ENCODE results near the gene GRIK1. TPM values are rescaled to one million over a fixed set of nuclear protein-coding genes. Genes with fewer than 3 reads are reported as not detected.

The GRIK1 gene
- total RNA-seq, 1 donor from 2014 or later: not detected

DNA sequence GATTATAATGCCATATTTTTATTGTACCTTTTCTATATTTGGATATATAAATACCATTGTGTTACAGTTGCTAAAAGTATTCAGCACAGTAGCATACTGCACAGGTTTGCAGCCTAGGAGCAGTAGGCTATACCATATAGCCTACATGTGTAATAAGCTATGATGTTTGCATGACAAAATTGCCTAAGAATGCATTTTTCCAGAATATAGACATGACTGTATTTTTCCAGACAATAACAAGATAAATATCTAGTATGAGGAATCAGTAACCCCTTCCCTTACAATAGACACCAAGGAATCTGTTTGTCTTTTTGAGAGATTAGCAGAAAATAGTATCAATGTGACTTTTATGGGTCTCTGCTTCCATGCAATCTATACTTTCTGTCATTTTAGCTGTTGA, 228.6 kb downstream of the GRIK1 start:
- TF ChIP-seq, protein P1, sequence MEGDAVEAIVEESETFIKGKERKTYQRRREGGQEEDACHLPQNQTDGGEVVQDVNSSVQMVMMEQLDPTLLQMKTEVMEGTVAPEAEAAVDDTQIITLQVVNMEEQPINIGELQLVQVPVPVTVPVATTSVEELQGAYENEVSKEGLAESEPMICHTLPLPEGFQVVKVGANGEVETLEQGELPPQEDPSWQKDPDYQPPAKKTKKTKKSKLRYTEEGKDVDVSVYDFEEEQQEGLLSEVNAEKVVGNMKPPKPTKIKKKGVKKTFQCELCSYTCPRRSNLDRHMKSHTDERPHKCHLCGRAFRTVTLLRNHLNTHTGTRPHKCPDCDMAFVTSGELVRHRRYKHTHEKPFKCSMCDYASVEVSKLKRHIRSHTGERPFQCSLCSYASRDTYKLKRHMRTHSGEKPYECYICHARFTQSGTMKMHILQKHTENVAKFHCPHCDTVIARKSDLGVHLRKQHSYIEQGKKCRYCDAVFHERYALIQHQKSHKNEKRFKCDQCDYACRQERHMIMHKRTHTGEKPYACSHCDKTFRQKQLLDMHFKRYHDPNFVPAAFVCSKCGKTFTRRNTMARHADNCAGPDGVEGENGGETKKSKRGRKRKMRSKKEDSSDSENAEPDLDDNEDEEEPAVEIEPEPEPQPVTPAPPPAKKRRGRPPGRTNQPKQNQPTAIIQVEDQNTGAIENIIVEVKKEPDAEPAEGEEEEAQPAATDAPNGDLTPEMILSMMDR (conservative IDR thresholded peaks at IDR 0.05; ENCODE audit: low read depth, low read length): no peak
- H3K4me3 ChIP-seq (ENCODE audit: low read depth, low read length): no peak overlapping the region
- DNase-seq (ENCODE audit: low read depth): no peak

DNA sequence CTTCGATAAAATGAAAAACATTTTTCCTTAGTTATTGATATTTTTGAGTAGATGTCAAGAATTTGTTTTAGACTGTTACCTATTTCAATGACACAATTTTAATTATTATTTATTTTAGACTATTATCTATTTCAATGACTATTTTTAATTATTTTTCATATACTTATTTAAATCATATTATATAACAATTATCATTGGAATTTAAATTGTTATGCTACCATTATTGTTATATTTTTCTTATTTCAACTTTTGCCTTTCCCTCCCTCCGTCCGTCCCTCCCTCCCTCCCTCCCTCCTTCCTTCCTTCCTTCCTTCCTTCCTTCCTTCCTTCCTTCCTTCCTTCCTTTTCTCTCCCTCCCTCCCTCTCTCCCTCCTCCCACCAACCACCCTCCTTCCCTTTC, 229.3 kb downstream of the GRIK1 start:
- DNase-seq (ENCODE audit: low read depth): no peak
- TF ChIP-seq, protein P1 (conservative IDR thresholded peaks at IDR 0.05; ENCODE audit: low read depth, low read length): no peak
- H3K4me3 ChIP-seq (ENCODE audit: low read depth, low read length): no peak overlapping the region

DNA sequence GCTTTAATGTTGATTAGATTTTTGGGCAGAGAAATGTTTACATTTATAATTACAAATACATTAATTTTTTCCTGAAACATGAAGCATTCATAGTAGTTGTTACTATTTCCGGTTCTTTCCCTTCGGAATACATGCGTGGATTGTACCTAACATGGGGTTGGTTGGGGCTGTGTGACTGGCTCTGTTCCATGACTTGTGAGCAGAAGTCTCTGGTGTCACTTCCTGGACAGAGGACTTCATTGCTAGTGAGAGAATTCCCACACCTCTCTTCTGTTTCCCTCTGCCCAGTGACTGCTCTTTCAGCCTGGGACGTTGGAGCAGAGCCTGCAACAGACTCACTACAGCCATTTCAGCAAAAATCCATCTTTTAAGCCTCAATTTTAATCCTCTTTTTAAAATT, 231.4 kb downstream of the GRIK1 start:
- H3K4me3 ChIP-seq (ENCODE audit: low read depth, low read length): no peak overlapping the region
- TF ChIP-seq, protein P1 (conservative IDR thresholded peaks at IDR 0.05; ENCODE audit: low read depth, low read length): no peak
- no peak for DNase-seq (ENCODE audit: low read depth)

DNA sequence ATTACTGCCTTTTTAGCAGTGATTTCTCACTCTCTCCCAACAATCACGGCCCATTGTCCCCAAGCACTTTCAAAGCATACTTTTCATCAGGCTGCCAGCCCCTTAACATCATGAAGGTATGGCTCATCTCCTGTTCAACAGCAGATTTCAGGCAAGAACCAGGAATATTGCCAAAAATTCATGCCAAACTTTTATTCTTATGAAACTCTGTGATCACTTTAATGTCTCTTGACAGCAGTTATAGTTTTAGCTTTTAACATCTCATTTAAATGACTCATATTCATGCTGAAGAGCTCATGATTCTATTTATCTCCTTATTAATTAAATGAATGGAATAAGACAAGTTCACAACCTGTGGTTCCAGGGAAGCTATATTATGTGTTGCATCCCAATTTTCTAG, 235.1 kb downstream of the GRIK1 start:
- H3K4me3 ChIP-seq (ENCODE audit: low read depth, low read length): no peak overlapping the region
- DNase-seq (ENCODE audit: low read depth): no peak
- TF ChIP-seq, protein P1 (conservative IDR thresholded peaks at IDR 0.05; ENCODE audit: low read depth, low read length): no peak

DNA sequence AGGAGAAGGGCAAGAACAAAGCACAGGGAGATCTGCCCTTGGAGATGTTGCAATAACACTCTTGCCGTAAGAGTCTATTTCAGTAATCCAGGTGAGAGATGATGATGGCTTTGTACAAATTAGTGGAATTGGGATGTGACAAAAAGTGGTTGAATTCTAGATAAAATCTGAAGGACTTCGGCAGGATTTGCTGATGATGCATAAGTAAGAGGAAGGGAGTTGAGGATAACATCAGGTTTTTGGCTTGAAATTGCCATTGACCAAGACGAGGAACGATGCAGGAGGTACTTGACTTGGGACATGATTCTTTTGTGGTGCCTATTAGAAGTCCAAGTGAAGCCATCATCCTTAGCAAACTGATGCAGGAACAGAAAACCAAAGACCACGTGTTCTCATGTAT, 238.1 kb downstream of the GRIK1 start:
- H3K4me3 ChIP-seq (ENCODE audit: low read depth, low read length): no peak overlapping the region
- no peak for DNase-seq (ENCODE audit: low read depth)
- TF ChIP-seq, protein P1 (conservative IDR thresholded peaks at IDR 0.05; ENCODE audit: low read depth, low read length): no peak

DNA sequence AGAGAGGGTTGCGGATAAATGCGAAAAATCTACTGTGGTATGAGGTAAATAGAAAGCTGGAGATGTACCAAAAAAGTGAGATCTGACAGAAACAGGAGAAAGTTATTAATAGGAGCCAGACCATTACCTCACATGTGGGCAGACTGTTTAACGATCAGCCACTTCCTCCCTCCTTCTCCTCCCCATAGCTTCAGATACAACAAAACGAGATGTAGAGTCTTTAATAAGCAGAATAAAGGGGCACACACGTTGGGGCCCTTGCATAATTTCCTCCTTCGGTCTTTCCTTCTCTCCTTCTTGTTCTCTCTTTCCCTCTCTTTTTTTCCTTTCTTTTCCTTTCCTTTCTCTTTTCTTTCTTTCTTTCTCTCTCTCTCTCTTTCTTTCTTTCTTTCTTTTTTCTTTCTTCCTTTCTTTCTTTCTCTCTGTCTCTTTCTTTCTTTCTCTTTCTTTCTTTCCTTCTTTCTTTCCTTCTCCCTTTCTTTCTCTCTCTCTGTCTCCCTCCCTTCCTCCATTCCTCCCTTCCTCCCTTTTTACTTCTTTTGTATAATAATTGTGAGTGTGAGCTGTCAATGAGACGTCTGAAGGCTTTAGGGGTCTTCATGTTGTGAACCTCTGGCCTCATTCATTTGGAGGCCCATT, 242.1 kb downstream of the GRIK1 start:
- H3K4me3 ChIP-seq (ENCODE audit: low read depth, low read length): no peak overlapping the region
- TF ChIP-seq, protein P1 (conservative IDR thresholded peaks at IDR 0.05; ENCODE audit: low read depth, low read length): no peak
- no peak for DNase-seq (ENCODE audit: low read depth)

DNA sequence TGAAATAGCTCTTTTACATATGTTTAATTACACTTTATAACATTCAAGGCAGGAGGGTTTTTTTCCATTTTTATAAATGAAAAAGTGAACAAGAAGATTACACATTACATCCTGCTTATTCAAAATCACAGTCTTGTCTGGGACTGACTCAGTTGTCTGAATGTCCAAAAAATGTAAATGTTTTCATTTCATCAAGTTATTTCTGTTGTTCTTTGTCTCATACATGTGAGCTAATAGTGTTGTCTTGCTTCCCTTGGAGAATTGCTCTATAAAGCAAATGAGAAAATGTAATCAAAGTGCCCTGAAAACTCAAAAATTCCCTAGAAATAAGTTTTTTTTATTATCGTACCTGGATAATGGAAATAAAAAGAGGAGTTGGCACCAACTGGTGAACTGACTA, 242.9 kb downstream of the GRIK1 start:
- no peak overlapping the region for H3K4me3 ChIP-seq (ENCODE audit: low read depth, low read length)
- TF ChIP-seq, protein P1 (conservative IDR thresholded peaks at IDR 0.05; ENCODE audit: low read depth, low read length): no peak
- no peak for DNase-seq (ENCODE audit: low read depth)

All from epithelial cell of proximal tubule (primary cell).